Right atrium auricular region (tissue), 2 donors: ENCODE measurements around the gene NDST3. TPM values are rescaled to one million over a fixed set of nuclear protein-coding genes. Genes with fewer than 3 reads are reported as not detected.

ENCODE experiments used
- DNase-seq: peaks from one replicate; pipeline ENCODE4 v3.0.0-alpha.2; 2019; ENCODE audit warnings: low spot score
- H3K27ac ChIP-seq, 2 donors: fragments of 200-600 bp; sonication (generic); 1 replicate in 1 of 2; 2 replicates in 1 of 2; pipeline ENCODE4 v1.5.1; 2016 to 2019
- H3K27me3 ChIP-seq, 2 donors: fragments of 200-600 bp; sonication (generic); one replicate each; pipeline versions ENCODE4 v1.5.1 to v1.6.0; 2017 to 2019
- H3K36me3 ChIP-seq: fragments of 200-600 bp; sonication (generic); one replicate; pipeline ENCODE4 v1.5.1; 2016
- H3K4me1 ChIP-seq, 2 donors: fragments of 200-600 bp; sonication (generic); one replicate each; pipeline versions ENCODE4 v1.5.1 to v1.6.0; 2017 to 2019
- H3K4me3 ChIP-seq, 2 donors: fragments of 200-600 bp; sonication (generic); 1 replicate in 1 of 2; 2 replicates in 1 of 2; pipeline ENCODE4 v1.5.1; 2017 to 2019; ENCODE audit warnings: mild to moderate bottlenecking in 1 of 2, moderate library complexity in 1 of 2
- H3K9me3 ChIP-seq, 2 donors: fragments of 200-600 bp; sonication (generic); one replicate each; pipeline ENCODE4 v1.5.1; 2019
- total RNA-seq, 2 donors: library from RNA; depleted of rRNA; stranded (reverse); fragments of >200 nt; gene quantifications; one replicate each; pipeline ENCODE4 v1.1.0, GENCODE V29; 2016
- TF ChIP-seq, protein P1 (sequence below), 2 donors: fragments of 200-600 bp; sonication (generic); IDR thresholded peaks; one replicate each; pipeline ENCODE4 v1.5.1; 2019; ENCODE audit warnings: antibody characterized with exemption in 2 of 2

The NDST3 gene
- total RNA-seq, 2 donors from 2014 or later, result 0.15 TPM; not detected in 1

DNA sequence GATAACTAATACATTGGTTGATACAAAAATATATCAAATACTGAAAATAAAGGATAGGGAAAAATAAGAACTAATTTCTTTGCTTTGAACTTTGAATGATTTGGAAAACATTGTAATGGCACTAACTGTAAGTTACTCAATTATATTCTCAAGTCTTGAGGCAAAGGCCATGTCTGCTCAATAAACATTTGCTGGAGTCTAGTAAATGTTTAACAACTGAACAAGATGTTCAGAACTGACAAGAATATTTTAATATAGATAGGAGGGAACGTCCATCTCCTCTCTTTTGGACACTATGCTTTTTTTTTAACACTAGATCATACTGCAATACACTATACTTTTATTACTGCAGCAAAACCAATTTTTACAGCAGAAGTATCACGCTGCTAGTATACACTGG is 242.3 kb downstream of the NDST3 start:
- Histone ChIP-seq H3K4me1 (peaks cover 0 to 24% of the 10 kb centered on the region in 2 donors), H3K9me3 (no peaks in the 10 kb centered on the region), H3K36me3 (no peaks in the 10 kb centered on the region), H3K4me3 (no peak overlapping the region), H3K27ac (no peak overlapping the region), H3K27me3 (no peaks in the 10 kb centered on the region)
- no peak for DNase-seq
- TF ChIP-seq, protein P1, sequence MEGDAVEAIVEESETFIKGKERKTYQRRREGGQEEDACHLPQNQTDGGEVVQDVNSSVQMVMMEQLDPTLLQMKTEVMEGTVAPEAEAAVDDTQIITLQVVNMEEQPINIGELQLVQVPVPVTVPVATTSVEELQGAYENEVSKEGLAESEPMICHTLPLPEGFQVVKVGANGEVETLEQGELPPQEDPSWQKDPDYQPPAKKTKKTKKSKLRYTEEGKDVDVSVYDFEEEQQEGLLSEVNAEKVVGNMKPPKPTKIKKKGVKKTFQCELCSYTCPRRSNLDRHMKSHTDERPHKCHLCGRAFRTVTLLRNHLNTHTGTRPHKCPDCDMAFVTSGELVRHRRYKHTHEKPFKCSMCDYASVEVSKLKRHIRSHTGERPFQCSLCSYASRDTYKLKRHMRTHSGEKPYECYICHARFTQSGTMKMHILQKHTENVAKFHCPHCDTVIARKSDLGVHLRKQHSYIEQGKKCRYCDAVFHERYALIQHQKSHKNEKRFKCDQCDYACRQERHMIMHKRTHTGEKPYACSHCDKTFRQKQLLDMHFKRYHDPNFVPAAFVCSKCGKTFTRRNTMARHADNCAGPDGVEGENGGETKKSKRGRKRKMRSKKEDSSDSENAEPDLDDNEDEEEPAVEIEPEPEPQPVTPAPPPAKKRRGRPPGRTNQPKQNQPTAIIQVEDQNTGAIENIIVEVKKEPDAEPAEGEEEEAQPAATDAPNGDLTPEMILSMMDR (IDR thresholded peaks at IDR 0.05), result no peak

DNA sequence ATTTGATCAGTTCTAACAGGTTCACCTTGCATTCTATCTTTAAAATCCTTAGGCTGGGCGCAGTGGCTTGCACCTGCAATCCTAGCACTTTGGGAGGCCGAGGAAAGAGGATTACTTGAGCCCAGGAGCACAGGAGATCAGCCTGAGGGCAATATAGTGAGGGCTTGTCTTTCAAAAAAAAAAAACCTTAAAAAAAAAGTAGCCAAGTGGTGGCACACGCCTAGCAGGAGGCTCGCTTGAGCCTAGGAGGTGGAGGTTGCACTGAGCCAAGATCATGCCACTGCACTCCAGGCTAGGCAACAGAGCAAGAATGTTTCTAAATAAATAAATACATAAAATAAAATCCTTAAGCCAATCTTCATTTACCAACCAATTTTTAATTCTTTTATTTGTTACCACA is 243.0 kb downstream of the NDST3 start:
- Histone ChIP-seq H3K27ac (no peak overlapping the region), H3K4me3 (no peak overlapping the region), H3K9me3 (no peaks in the 10 kb centered on the region), H3K27me3 (no peaks in the 10 kb centered on the region), H3K36me3 (no peaks in the 10 kb centered on the region), H3K4me1 (peaks cover 0 to 29% of the 10 kb centered on the region in 2 donors)
- no peak for DNase-seq
- TF ChIP-seq, protein P1 (IDR thresholded peaks at IDR 0.05), result no peak

DNA sequence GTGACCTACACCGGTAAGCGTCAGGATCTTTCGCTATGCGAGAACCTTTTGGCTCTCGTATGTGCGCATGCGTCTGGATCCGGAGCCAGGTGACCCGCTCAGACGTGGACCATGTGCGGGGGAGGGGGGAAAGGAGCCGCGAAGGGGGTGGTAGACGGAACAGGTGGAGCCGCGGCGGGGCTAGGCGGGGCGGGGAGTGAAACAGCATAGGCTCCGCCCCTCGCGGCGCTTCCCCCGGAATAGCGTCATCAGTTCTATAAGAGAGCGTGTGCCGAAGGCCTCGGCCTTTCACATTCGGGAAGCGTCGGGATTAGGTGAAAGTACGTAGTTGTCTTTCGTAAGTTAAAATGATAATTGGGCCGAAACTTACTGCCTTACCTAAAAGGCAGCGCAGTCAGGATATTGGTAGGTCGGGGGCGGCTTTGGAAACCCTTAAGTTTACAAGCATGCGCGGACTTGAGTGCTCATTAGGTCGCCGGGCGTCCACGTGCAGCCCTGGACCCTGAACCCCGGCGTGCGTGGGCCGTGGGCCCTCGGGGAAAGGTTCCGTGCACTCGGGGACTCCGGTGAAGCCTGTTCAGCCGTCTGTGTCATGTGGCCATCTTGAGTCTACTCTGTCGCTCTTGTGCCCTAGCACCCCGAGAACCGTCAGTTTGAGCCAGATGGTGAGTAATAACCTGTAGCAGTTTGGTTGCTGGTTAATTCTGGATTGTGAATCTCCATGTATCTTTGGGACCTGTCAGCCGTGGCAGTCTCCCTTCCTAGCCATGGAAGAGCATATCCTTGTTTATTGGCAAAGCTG is 244.4 kb downstream of the NDST3 start:
- Histone ChIP-seq H3K27me3 (no peaks in the 10 kb centered on the region), H3K4me1 (peaks cover 0 to 29% of the 10 kb centered on the region in 2 donors), H3K9me3 (no peaks in the 10 kb centered on the region), H3K4me3 (peak overlapping the region; percentile 74 to 76), H3K36me3 (no peaks in the 10 kb centered on the region), H3K27ac (peak overlapping the region; percentile 93 to 96)
- peak; percentile 96 for DNase-seq
- TF ChIP-seq, protein P1 (IDR thresholded peaks at IDR 0.05), result no peak

DNA sequence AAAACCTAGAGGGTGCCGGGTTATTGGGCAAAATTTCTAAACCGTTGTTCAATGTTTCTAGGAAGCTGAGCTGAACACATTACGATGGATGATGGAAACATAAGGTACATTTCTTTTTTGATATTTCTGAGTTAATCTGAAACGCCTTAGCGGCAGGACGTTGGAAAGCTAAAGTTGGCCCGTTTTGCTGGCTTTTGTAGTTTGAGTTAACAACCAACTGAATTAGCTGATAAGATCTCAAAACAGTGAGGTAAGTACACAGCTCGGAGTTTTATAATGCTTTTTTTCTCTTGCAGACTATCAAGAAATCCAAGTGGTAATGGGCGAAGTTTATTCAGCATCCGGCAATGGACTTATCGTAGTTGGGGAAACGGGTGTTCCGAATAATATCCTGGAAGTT is 245.0 kb downstream of the NDST3 start:
- Histone ChIP-seq H3K4me3 (peak overlapping the region; percentile 74 to 76), H3K9me3 (no peaks in the 10 kb centered on the region), H3K4me1 (peaks cover 0 to 29% of the 10 kb centered on the region in 2 donors), H3K27me3 (no peaks in the 10 kb centered on the region), H3K27ac (peak overlapping the region; percentile 93 to 96), H3K36me3 (no peaks in the 10 kb centered on the region)
- TF ChIP-seq, protein P1 (IDR thresholded peaks at IDR 0.05), result no peak
- no peak for DNase-seq

DNA sequence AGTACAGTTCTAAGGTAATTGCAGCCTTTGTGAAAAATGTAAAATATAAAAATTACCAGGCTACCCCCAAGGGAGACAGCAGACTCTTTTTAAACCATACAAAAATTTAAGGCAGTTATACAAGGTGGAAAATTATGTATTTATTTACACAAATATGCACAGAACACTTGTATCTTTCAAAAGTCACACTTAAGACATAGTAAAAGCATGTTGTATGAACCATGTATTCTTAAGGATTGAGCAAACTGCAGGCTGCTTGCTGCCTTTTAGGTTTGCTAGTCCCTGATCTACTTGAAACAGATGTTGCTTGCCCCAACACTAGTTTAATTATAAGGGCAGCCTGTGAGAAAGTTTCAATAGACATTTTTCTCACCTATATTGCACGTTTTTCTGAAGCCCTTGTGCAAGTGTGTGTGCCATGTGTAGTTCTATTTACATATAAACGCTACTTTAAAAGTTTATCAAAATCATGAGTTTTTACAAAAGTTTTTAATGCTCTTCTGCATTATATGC is 245.7 kb downstream of the NDST3 start:
- no peaks in the 10 kb centered on the region for H3K36me3 ChIP-seq
- no peaks in the 10 kb centered on the region for H3K9me3 ChIP-seq
- H3K4me1 ChIP-seq, result peaks cover 0 to 29% of the 10 kb centered on the region in 2 donors
- H3K4me3 ChIP-seq, result peak overlapping the region; percentile 74 to 76
- DNase-seq, result no peak
- TF ChIP-seq, protein P1 (IDR thresholded peaks at IDR 0.05), result no peak
- H3K27ac ChIP-seq, result peak overlapping the region; percentile 93 to 96
- H3K27me3 ChIP-seq, result no peaks in the 10 kb centered on the region
